ENCODE results near the gene CCDC159. TPM values are rescaled to one million over a fixed set of nuclear protein-coding genes. Genes with fewer than 3 reads are reported as not detected.

Gene CCDC159
- total RNA-seq, 4 donors from 2014 or later = 0.85 to 9.2 (median 2.0) TPM

GRCh38 chr19:11397089-11397610, 50.8 kb downstream of the CCDC159 start:
- Histone ChIP-seq H3K4me3 (no peak overlapping the region), H3K27ac (no peak overlapping the region), H3K27me3 (peaks cover 0 to 2% (median 0%) of the 10 kb centered on the region in 3 donors), H3K4me1 (no peaks in the 10 kb centered on the region), H3K36me3 (no peaks in the 10 kb centered on the region), H3K9me3 (no peaks in the 10 kb centered on the region)
- TF ChIP-seq, protein P1, sequence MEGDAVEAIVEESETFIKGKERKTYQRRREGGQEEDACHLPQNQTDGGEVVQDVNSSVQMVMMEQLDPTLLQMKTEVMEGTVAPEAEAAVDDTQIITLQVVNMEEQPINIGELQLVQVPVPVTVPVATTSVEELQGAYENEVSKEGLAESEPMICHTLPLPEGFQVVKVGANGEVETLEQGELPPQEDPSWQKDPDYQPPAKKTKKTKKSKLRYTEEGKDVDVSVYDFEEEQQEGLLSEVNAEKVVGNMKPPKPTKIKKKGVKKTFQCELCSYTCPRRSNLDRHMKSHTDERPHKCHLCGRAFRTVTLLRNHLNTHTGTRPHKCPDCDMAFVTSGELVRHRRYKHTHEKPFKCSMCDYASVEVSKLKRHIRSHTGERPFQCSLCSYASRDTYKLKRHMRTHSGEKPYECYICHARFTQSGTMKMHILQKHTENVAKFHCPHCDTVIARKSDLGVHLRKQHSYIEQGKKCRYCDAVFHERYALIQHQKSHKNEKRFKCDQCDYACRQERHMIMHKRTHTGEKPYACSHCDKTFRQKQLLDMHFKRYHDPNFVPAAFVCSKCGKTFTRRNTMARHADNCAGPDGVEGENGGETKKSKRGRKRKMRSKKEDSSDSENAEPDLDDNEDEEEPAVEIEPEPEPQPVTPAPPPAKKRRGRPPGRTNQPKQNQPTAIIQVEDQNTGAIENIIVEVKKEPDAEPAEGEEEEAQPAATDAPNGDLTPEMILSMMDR (IDR thresholded peaks at IDR 0.05 in 4 of 5, conservative IDR thresholded peaks at IDR 0.05 in 1 of 5) = no peak
- no peak for TF ChIP-seq POLR2A (IDR thresholded peaks at IDR 0.05)
- ATAC-seq = no peak
- in situ Hi-C loops (cut with MboI; ENCODE audit: low sequenced_read_pairs in 4 of 4) = loop anchor here in 1 of 4 donors (25.0 kb wide), 1 partner anchor 190 kb away; the partner anchor contains the start of genes ACP5 and ZNF627
- intact Hi-C loops (cut with DNase I; ENCODE audit: low total_unique reads) = no loop called here
- DNase-seq = no peak

- ATAC-seq = no peak
- Histone ChIP-seq H3K27me3 (no peaks in the 10 kb centered on the region), H3K9me3 (no peaks in the 10 kb centered on the region), H3K27ac (no peak overlapping the region), H3K4me3 (no peak overlapping the region), H3K36me3 (no peaks in the 10 kb centered on the region), H3K4me1 (no peaks in the 10 kb centered on the region)
- intact Hi-C loops (cut with DNase I; ENCODE audit: low total_unique reads) (no loop called here), in situ Hi-C loops (cut with MboI; ENCODE audit: low sequenced_read_pairs in 4 of 4) (loop anchor here in 1 of 4 donors (25.0 kb wide), 1 partner anchor 188 kb away; the partner anchor contains the start of genes ACP5 and ZNF627)
- DNase-seq = no peak
- no peak for TF ChIP-seq POLR2A (IDR thresholded peaks at IDR 0.05)
- TF ChIP-seq, protein P1 (IDR thresholded peaks at IDR 0.05 in 4 of 5, conservative IDR thresholded peaks at IDR 0.05 in 1 of 5) = no peak
Observed at GRCh38 chr19:11399667-11400066, 53.3 kb downstream of the CCDC159 start.

- H3K36me3 ChIP-seq = no peaks in the 10 kb centered on the region
- in situ Hi-C loops (cut with MboI; ENCODE audit: low sequenced_read_pairs in 4 of 4) = no loop called here
Observed at GRCh38 chr19:11400798-11401197, 54.5 kb downstream of the CCDC159 start.

GRCh38 chr19:11401808-11402543, 55.7 kb downstream of the CCDC159 start:
- intact Hi-C loops (cut with DNase I; ENCODE audit: low total_unique reads) (no loop called here), in situ Hi-C loops (cut with MboI; ENCODE audit: low sequenced_read_pairs in 4 of 4) (no loop called here)
- no peak overlapping the region for H3K4me3 ChIP-seq
- no peaks in the 10 kb centered on the region for H3K9me3 ChIP-seq
- H3K27me3 ChIP-seq = peaks cover 0 to 8% (median 0%) of the 10 kb centered on the region in 3 donors
- H3K27ac ChIP-seq = no peak overlapping the region
- TF ChIP-seq, protein P1 (IDR thresholded peaks at IDR 0.05 in 4 of 5, conservative IDR thresholded peaks at IDR 0.05 in 1 of 5) = no peak
- no peak for DNase-seq
- no peaks in the 10 kb centered on the region for H3K36me3 ChIP-seq
- ATAC-seq = no peak
- no peaks in the 10 kb centered on the region for H3K4me1 ChIP-seq

More at GRCh38 chr19:11400798-11401197, 54.5 kb downstream of the CCDC159 start:
- intact Hi-C loops (cut with DNase I; ENCODE audit: low total_unique reads) = no loop called here
- Histone ChIP-seq H3K27me3 (no peaks in the 10 kb centered on the region), H3K4me1 (no peaks in the 10 kb centered on the region), H3K9me3 (no peaks in the 10 kb centered on the region), H3K4me3 (no peak overlapping the region), H3K27ac (no peak overlapping the region)
- ATAC-seq (no peak), DNase-seq (no peak)
- TF ChIP-seq, protein P1 (IDR thresholded peaks at IDR 0.05 in 4 of 5, conservative IDR thresholded peaks at IDR 0.05 in 1 of 5) = no peak
- TF ChIP-seq POLR2A (IDR thresholded peaks at IDR 0.05) = no peak

Other genes starting within 250 kb of the CCDC159 start
- gene SPC24, start 190.7 kb upstream of the CCDC159 start, total RNA-seq = 1 to 10 TPM in 1 of 4 donors, under 1 TPM in 1, not detected in 2; 0.55 to 1.6 TPM
- gene KANK2, start 149.0 kb upstream of the CCDC159 start, total RNA-seq = 100 to 1,000 TPM in 3 of 4 donors, 10 to 100 TPM in 1; 37.7 to 192 (median 149) TPM
- gene ANGPTL8, start 106.9 kb upstream of the CCDC159 start, total RNA-seq = under 1 TPM in 1 of 4 donors, not detected in 3; 0.47 TPM
- gene DOCK6, start 84.0 kb upstream of the CCDC159 start, total RNA-seq = 1 to 10 TPM; 4.7 to 9.6 (median 5.8) TPM
- gene TSPAN16, start 50.4 kb upstream of the CCDC159 start, total RNA-seq = not detected
- gene RAB3D, start 6.9 kb upstream of the CCDC159 start, total RNA-seq = 1 to 10 TPM; 1.5 to 3.9 (median 2.4) TPM
- gene TMEM205, start 251 bp upstream of the CCDC159 start, total RNA-seq = 100 to 1,000 TPM; 159 to 284 (median 164) TPM
- 10 to 100 TPM; 18.6 to 46.2 (median 36.9) TPM for gene PLPPR2, start 8.9 kb downstream of the CCDC159 start, total RNA-seq
- 1 to 10 TPM in 3 of 4 donors, under 1 TPM in 1; 0.51 to 1.7 (median 1.2) TPM for gene SWSAP1, start 28.1 kb downstream of the CCDC159 start, total RNA-seq
- 1 to 10 TPM; 1.3 to 6.0 (median 2.2) TPM for gene EPOR, start 37.8 kb downstream of the CCDC159 start, total RNA-seq
- 1 to 10 TPM in 2 of 4 donors, under 1 TPM in 2; 0.33 to 7.0 (median 1.3) TPM for gene RGL3, start 72.8 kb downstream of the CCDC159 start, total RNA-seq
- gene ODAD3, start 88.6 kb downstream of the CCDC159 start, total RNA-seq = not detected
- gene PRKCSH, start 89.1 kb downstream of the CCDC159 start, total RNA-seq = 10 to 100 TPM; 31.6 to 54.2 (median 50.6) TPM
- gene ELAVL3, start 134.5 kb downstream of the CCDC159 start, total RNA-seq = not detected
- 10 to 100 TPM in 2 of 4 donors, 1 to 10 TPM in 2; 5.6 to 25.8 (median 10.1) TPM for gene ZNF653, start 159.3 kb downstream of the CCDC159 start, total RNA-seq
- 100 to 1,000 TPM in 3 of 4 donors, 10 to 100 TPM in 1; 82.9 to 199 (median 129) TPM for gene ECSIT, start 182.6 kb downstream of the CCDC159 start, total RNA-seq
- 1 to 10 TPM in 3 of 4 donors, under 1 TPM in 1; 0.92 to 6.7 (median 3.9) TPM for gene CNN1, start 192.3 kb downstream of the CCDC159 start, total RNA-seq
- gene ELOF1, start 212.7 kb downstream of the CCDC159 start, total RNA-seq = 10 to 100 TPM; 21.5 to 37.5 (median 27.2) TPM
- 1 to 10 TPM; 1.3 to 5.9 (median 2.6) TPM for gene ACP5, start 231.1 kb downstream of the CCDC159 start, total RNA-seq